Measurements from ENCODE around the gene FARS2.
A peak's percentile ranks its signal among the peaks of the same experiment; 100 is the strongest.

The FARS2 gene

DNA sequence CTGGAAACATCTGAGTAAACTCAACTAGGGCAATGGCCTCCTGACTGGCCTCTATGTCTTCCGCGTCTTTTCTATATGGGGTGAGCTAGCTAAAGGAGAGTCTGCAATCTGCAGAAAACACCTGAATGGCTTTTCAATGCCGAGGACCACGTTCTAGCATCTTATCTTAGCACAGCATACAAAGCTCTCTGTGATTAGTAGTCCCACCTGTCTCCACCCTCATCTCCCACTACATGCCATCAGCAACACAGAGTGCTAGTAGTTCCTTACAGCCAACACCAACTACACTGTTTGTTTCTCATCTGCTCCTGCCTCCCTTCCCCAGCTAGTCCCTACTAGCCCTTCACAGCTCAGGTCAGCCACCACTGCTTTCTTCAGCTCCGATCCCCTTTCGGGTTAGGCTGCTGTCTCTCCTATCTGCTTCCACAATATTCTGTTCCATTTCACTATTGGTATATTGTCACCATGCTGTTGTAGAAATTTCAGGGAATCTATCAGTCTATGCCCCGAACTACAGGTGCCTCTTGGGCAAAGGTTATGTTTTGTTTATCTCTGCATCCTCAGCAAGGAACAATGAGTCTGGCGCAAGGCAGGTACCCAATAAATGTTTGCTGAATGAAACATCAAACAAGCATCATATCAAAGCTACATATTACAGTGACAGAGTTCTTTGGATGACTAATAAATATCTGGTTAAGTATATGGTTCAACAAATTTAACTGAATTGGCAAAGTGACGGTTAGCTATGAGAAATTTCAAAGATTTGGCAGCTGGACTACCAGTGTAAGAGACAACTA, 12.8 kb upstream of the FARS2 start:
- 93 to 95% methylated on average over 9 of the region's 9 CpGs for WGBS, 2 experiments
- Histone ChIP-seq H3K9me3 (ENCODE audit: control insufficient read depth, low read length) (no peaks in the 10 kb centered on the region), H3K36me3 (ENCODE audit: control insufficient read depth, insufficient read depth, low read length) (no peaks in the 10 kb centered on the region), H3K27me3 (ENCODE audit: control insufficient read depth, insufficient read depth, low read length, poor library complexity, severe bottlenecking) (no peaks in the 10 kb centered on the region), H3K4me3 (ENCODE audit: insufficient read depth, low read depth, low read length) (no peak overlapping the region), H3K4me1 (ENCODE audit: control insufficient read depth, insufficient read depth, low read length) (peaks cover 4% of the 10 kb centered on the region), H3K27ac (ENCODE audit: insufficient read depth, low read depth, low read length, poor library complexity, severe bottlenecking) (no peak overlapping the region)

DNA sequence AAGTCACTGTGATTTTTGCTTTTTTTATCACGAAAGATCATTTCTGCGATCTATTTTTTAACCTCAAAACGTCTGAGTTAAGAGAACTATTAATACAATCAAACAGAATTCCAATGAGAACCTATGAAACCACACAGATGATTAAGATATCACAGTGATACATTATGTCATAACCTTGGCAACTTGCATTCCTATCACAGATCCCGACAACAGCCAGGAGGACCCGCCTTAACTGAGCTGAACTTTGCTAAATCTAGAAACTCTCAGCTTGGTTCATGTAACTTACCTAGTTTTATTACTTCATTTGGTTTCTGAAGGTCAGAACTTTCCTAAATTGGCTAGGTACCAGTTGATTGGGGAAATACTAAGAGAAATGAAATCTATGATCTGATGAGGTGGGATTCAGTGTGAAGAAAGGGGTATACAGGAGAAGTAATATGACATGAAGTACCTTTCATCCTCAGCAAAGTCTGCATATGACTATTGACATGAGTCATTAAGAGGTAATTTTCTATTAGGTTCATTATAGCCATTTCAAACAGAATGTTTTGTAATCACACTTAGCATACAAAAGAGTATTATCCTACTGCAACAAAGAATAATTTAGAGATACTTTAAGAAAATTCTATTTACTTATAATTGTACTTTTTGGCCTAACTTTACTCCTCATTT, 11.7 kb upstream of the FARS2 start:
- H3K36me3 ChIP-seq (ENCODE audit: control insufficient read depth, insufficient read depth, low read length): no peaks in the 10 kb centered on the region
- H3K27me3 ChIP-seq (ENCODE audit: control insufficient read depth, insufficient read depth, low read length, poor library complexity, severe bottlenecking): no peaks in the 10 kb centered on the region
- 94 to 95% methylated on average over 5 of the region's 5 CpGs for WGBS, 2 experiments
- no peak overlapping the region for H3K27ac ChIP-seq (ENCODE audit: insufficient read depth, low read depth, low read length, poor library complexity, severe bottlenecking)
- no peak overlapping the region for H3K4me3 ChIP-seq (ENCODE audit: insufficient read depth, low read depth, low read length)
- H3K4me1 ChIP-seq (ENCODE audit: control insufficient read depth, insufficient read depth, low read length): peaks cover 3% of the 10 kb centered on the region
- H3K9me3 ChIP-seq (ENCODE audit: control insufficient read depth, low read length): no peaks in the 10 kb centered on the region

DNA sequence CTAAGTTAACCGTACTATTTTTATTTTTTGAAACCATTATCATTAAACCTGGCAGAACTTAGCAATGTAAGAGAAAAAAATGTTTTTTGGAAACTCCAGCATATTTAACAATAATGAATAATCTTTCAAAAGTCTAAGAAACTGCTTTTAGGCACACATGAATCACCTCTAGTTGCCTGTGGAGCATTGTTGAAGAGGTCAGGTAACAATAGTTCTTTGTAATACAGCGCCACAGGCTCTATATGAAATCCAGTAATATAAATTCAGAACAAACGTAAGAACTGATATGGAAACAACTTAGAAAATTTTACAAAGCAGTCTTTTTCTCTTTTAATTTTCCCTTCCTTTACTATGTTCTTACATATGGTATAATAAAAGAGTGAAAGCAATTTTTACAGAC, 10.9 kb upstream of the FARS2 start:
- Histone ChIP-seq H3K4me1 (ENCODE audit: control insufficient read depth, insufficient read depth, low read length) (no peaks in the 10 kb centered on the region), H3K9me3 (ENCODE audit: control insufficient read depth, low read length) (no peaks in the 10 kb centered on the region), H3K4me3 (ENCODE audit: insufficient read depth, low read depth, low read length) (no peak overlapping the region), H3K27ac (ENCODE audit: insufficient read depth, low read depth, low read length, poor library complexity, severe bottlenecking) (no peak overlapping the region), H3K27me3 (ENCODE audit: control insufficient read depth, insufficient read depth, low read length, poor library complexity, severe bottlenecking) (no peaks in the 10 kb centered on the region), H3K36me3 (ENCODE audit: control insufficient read depth, insufficient read depth, low read length) (no peaks in the 10 kb centered on the region)
- WGBS, 2 experiments: 94 to 100% methylated on average over 1 to 3 of the region's 3 CpGs

DNA sequence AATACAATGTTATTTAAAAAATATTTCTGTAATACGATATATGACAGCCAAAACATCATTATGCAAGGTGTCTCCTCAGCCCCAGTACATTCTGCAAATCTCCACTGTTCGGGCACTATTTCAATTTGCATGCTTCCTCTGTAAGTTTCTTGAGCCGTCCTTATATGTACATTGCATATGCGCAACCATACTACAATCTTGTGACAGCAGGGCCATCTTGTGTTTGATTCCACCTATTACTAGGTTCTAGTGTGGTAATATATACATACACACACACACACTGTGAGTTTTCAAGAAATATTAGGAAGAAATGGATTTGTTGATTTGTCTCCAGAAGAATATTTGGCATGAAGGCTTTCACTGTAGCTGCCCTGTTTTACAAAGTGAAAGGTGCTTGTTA, 10.4 kb upstream of the FARS2 start:
- H3K27ac ChIP-seq (ENCODE audit: insufficient read depth, low read depth, low read length, poor library complexity, severe bottlenecking): no peak overlapping the region
- no peak overlapping the region for H3K4me3 ChIP-seq (ENCODE audit: insufficient read depth, low read depth, low read length)
- no peaks in the 10 kb centered on the region for H3K9me3 ChIP-seq (ENCODE audit: control insufficient read depth, low read length)
- H3K36me3 ChIP-seq (ENCODE audit: control insufficient read depth, insufficient read depth, low read length): no peaks in the 10 kb centered on the region
- 88 to 96% methylated on average over 4 of the region's 4 CpGs for WGBS, 2 experiments
- H3K4me1 ChIP-seq (ENCODE audit: control insufficient read depth, insufficient read depth, low read length): no peaks in the 10 kb centered on the region
- no peaks in the 10 kb centered on the region for H3K27me3 ChIP-seq (ENCODE audit: control insufficient read depth, insufficient read depth, low read length, poor library complexity, severe bottlenecking)

DNA sequence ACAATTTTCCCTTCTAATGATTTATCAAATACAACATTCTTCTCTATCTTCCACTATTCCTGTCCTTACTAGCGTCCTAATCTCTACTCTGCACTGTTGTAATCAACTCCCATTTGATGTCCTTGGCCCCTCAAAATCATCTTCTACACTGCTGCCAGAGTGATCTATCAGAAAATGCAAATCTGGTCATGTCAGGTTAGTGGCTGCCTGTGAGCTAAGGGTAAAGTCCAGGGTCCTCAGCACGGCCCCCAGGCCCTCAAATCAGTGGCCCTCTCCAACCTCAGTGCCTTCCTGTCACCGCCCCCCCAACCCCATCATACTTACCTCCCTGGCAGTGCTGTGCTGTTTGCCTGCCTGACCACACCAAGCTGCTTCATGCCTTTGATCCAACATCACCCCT, 4.4 kb upstream of the FARS2 start:
- Histone ChIP-seq H3K27ac (ENCODE audit: insufficient read depth, low read depth, low read length, poor library complexity, severe bottlenecking) (no peak overlapping the region), H3K4me3 (ENCODE audit: insufficient read depth, low read depth, low read length) (no peak overlapping the region), H3K27me3 (ENCODE audit: control insufficient read depth, insufficient read depth, low read length, poor library complexity, severe bottlenecking) (no peaks in the 10 kb centered on the region), H3K36me3 (ENCODE audit: control insufficient read depth, insufficient read depth, low read length) (peaks cover 10% of the 10 kb centered on the region), H3K4me1 (ENCODE audit: control insufficient read depth, insufficient read depth, low read length) (peaks cover 6% of the 10 kb centered on the region), H3K9me3 (ENCODE audit: control insufficient read depth, low read length) (no peaks in the 10 kb centered on the region)
- WGBS, 2 experiments: 92 to 94% methylated on average over 3 of the region's 3 CpGs

DNA sequence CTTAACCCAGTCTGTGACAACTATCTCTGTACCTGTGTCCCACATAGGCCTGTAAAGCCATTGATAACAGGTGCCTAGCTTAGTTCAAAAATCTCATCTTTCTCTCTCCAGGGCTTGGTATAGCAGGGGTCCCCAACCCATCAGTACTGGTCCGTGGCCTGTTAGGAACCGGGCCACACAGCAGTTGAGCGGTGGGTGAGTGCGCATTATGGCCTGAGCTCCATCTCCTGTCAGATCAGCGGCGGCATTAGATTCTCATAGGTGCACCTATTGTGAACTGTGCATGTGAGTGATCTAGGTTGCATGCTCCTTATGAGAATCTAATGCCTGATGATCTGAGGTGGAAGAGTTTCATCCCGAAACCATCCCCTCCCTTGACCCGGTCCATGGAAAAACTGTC, 3.9 kb upstream of the FARS2 start:
- Histone ChIP-seq H3K27me3 (ENCODE audit: control insufficient read depth, insufficient read depth, low read length, poor library complexity, severe bottlenecking) (no peaks in the 10 kb centered on the region), H3K9me3 (ENCODE audit: control insufficient read depth, low read length) (no peaks in the 10 kb centered on the region), H3K27ac (ENCODE audit: insufficient read depth, low read depth, low read length, poor library complexity, severe bottlenecking) (no peak overlapping the region), H3K4me1 (ENCODE audit: control insufficient read depth, insufficient read depth, low read length) (peaks cover 6% of the 10 kb centered on the region), H3K36me3 (ENCODE audit: control insufficient read depth, insufficient read depth, low read length) (peaks cover 10% of the 10 kb centered on the region), H3K4me3 (ENCODE audit: insufficient read depth, low read depth, low read length) (no peak overlapping the region)
- 95 to 96% methylated on average over 8 of the region's 8 CpGs for WGBS, 2 experiments

DNA sequence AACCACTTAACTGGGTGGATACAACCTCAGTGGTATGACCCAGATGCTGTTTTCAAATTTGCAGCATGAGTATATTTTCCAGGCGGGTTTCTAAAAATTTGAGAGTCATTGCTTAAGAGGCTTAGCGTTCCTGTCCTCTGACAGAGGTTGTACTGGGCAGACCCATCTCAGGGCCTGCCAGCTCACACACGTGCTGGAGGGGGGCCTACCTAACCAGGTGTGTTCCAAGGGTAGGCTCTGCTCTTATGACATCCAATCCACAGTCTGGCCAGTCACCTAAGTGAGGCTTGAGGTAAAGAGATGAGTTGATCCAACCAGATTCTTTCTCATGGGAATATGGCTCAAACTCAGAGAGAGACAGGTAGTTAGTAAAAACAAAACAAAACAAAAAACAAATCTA, 1.9 kb upstream of the FARS2 start:
- H3K9me3 ChIP-seq (ENCODE audit: control insufficient read depth, low read length): no peaks in the 10 kb centered on the region
- H3K4me3 ChIP-seq (ENCODE audit: insufficient read depth, low read depth, low read length): peak overlapping the region; percentile 92
- no peaks in the 10 kb centered on the region for H3K27me3 ChIP-seq (ENCODE audit: control insufficient read depth, insufficient read depth, low read length, poor library complexity, severe bottlenecking)
- H3K36me3 ChIP-seq (ENCODE audit: control insufficient read depth, insufficient read depth, low read length): peaks cover 10% of the 10 kb centered on the region
- peaks cover 6% of the 10 kb centered on the region for H3K4me1 ChIP-seq (ENCODE audit: control insufficient read depth, insufficient read depth, low read length)
- 91 to 92% methylated on average over 3 of the region's 3 CpGs for WGBS, 2 experiments
- H3K27ac ChIP-seq (ENCODE audit: insufficient read depth, low read depth, low read length, poor library complexity, severe bottlenecking): no peak overlapping the region

DNA sequence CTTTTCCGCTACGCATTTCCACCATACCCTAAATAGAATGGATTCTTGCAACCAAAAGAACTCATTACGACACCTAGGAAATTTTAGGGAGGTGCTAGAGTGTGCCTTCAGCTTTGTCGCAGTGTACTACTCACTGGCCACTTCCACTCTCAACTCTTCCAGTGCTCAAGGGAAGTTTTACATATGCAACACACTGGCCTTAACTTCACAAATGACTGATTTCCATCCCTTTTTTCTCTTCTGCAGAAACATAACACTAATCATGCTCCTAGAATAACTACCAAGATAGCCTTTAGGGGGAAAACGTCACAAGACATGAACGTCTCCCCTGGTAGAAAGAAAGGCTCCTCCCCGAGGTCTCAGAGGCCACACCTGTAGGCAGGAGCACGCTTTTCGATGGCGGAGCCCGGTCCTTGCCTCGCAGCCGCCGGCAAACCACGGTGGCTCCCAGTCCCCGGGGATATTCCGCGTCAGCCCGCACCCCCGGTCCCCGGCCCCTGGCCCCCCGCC, 1.1 kb upstream of the FARS2 start:
- H3K4me1 ChIP-seq (ENCODE audit: control insufficient read depth, insufficient read depth, low read length): peaks cover 6% of the 10 kb centered on the region
- H3K36me3 ChIP-seq (ENCODE audit: control insufficient read depth, insufficient read depth, low read length): peaks cover 10% of the 10 kb centered on the region
- H3K27ac ChIP-seq (ENCODE audit: insufficient read depth, low read depth, low read length, poor library complexity, severe bottlenecking): peak overlapping the region; percentile 94
- H3K27me3 ChIP-seq (ENCODE audit: control insufficient read depth, insufficient read depth, low read length, poor library complexity, severe bottlenecking): no peaks in the 10 kb centered on the region
- H3K9me3 ChIP-seq (ENCODE audit: control insufficient read depth, low read length): no peaks in the 10 kb centered on the region
- H3K4me3 ChIP-seq (ENCODE audit: insufficient read depth, low read depth, low read length): peak overlapping the region; percentile 92
- 3 to 4% methylated on average over 22 of the region's 22 CpGs for WGBS, 2 experiments

DNA sequence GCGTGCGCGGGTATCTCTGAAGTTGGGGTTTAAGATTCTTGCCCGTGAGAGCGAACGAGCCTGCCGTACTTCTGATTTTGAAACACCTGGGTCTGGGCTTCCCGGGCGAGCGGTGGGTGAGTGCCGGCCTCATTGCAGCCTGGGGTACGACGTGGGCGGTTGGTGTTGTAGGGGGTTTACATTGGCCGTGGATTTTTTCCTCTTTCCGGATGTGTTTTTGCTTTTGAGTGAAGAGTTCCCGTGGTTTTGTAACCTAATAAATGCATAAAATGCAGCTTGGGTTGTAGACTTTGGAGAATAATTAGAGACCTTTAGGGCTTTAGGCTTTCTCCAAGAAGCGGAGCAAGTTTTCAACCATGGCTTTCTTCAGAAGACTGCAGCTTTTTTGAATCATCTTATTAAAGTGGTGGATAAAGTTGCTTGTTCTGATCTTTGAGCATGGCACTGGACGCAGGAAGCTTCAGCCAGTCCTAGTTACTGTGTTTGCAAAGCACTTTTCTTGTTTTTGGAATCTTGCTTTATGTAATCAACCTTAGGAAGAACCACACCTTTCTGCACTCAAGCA, 314 bp downstream of the FARS2 start:
- Histone ChIP-seq H3K27ac (ENCODE audit: insufficient read depth, low read depth, low read length, poor library complexity, severe bottlenecking) (peak overlapping the region; percentile 94), H3K9me3 (ENCODE audit: control insufficient read depth, low read length) (no peaks in the 10 kb centered on the region), H3K36me3 (ENCODE audit: control insufficient read depth, insufficient read depth, low read length) (peaks cover 10% of the 10 kb centered on the region), H3K27me3 (ENCODE audit: control insufficient read depth, insufficient read depth, low read length, poor library complexity, severe bottlenecking) (no peaks in the 10 kb centered on the region), H3K4me1 (ENCODE audit: control insufficient read depth, insufficient read depth, low read length) (peaks cover 6% of the 10 kb centered on the region), H3K4me3 (ENCODE audit: insufficient read depth, low read depth, low read length) (peak overlapping the region; percentile 92)
- WGBS, 2 experiments: 1% methylated on average over 19 of the region's 19 CpGs

DNA sequence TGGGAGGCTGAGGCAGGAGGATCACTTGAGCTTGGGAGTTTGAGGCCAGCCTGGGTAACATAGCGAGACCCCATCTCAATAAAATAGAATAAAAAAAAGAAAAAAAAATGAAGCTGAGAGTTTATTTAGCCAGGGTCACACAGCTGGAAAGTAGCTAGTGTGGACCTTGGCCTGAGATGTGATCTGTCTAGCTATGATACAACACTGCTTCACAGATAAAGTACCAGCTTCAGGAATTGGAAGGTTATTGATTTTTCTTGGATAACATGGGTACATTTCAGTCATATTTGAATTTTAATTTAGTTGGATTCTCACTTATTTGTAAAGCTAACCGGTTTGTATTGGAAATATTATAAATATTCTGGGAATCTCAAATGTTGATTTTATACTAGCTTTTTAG, 5.1 kb downstream of the FARS2 start:
- H3K4me3 ChIP-seq (ENCODE audit: insufficient read depth, low read depth, low read length): no peak overlapping the region
- H3K27ac ChIP-seq (ENCODE audit: insufficient read depth, low read depth, low read length, poor library complexity, severe bottlenecking): no peak overlapping the region
- H3K4me1 ChIP-seq (ENCODE audit: control insufficient read depth, insufficient read depth, low read length): no peaks in the 10 kb centered on the region
- H3K27me3 ChIP-seq (ENCODE audit: control insufficient read depth, insufficient read depth, low read length, poor library complexity, severe bottlenecking): no peaks in the 10 kb centered on the region
- H3K36me3 ChIP-seq (ENCODE audit: control insufficient read depth, insufficient read depth, low read length): no peaks in the 10 kb centered on the region
- H3K9me3 ChIP-seq (ENCODE audit: control insufficient read depth, low read length): no peaks in the 10 kb centered on the region
- WGBS, 2 experiments: 100% methylated on average over 1 of the region's 2 CpGs; no CpG with 5 or more reads in 1 of the 2 experiments
